Colonic mucosa (tissue), 4 donors: ENCODE measurements around the gene CHD3. TPM values are rescaled to one million over a fixed set of nuclear protein-coding genes. Genes with fewer than 3 reads are reported as not detected.

Experiments
- DNase-seq: peaks from one replicate; pipeline ENCODE4 v3.0.0-alpha.2; 2020
- H3K27ac ChIP-seq: fragments of 200-600 bp; one replicate; pipeline ENCODE4 v1.8.0; 2021
- H3K27me3 ChIP-seq: fragments of 200-600 bp; one replicate; pipeline ENCODE4 v1.8.0; 2021
- H3K36me3 ChIP-seq: fragments of 200-600 bp; one replicate; pipeline ENCODE4 v1.8.0; 2021
- H3K4me1 ChIP-seq: fragments of 200-600 bp; one replicate; pipeline ENCODE4 v1.8.0; 2021; ENCODE audit warnings: mild to moderate bottlenecking
- H3K4me3 ChIP-seq: fragments of 200-600 bp; one replicate; pipeline ENCODE4 v1.8.0; 2021
- H3K9ac ChIP-seq, 2 donors: one replicate each; pipeline ENCODE4 v1.7.0; 2013; ENCODE audit warnings: control low read depth in 2 of 2, low read depth in 2 of 2, low read length in 2 of 2
- H3K9me3 ChIP-seq: fragments of 200-600 bp; one replicate; pipeline ENCODE4 v1.8.0; 2021
- intact Hi-C: fragments of 100-400 bp; cut with DNase I; formaldehyde crosslinking; loops from one replicate; pipeline ENCODE4 v1.14.1; 2022
- total RNA-seq, 2 donors: library from RNA; stranded (reverse); fragmentation: NEBNext Ultra II Directional in 1 of 2; extraction: Animal tissue kit (Norgen Biotek cat#: 25700) in 1 of 2; gene quantifications; one replicate each; pipeline ENCODE4 v1.2.1, GENCODE V29; 2021
- TF ChIP-seq, protein P1 (sequence below): fragments of 200-600 bp; IDR thresholded peaks from one replicate; pipeline ENCODE4 v1.8.0; 2022; ENCODE audit warnings: antibody characterized with exemption, mild to moderate bottlenecking
- donor health status: healthy.
- donor health status: DM: no; HTN: no; CAD: no.
- donor health status: DM: no; HTN: no; CAD: no.

CHD3 gene
- total RNA-seq = 100 to 1,000 TPM in 1 of 2 donors, 10 to 100 TPM in 1; 56.3 to 108 TPM

DNA sequence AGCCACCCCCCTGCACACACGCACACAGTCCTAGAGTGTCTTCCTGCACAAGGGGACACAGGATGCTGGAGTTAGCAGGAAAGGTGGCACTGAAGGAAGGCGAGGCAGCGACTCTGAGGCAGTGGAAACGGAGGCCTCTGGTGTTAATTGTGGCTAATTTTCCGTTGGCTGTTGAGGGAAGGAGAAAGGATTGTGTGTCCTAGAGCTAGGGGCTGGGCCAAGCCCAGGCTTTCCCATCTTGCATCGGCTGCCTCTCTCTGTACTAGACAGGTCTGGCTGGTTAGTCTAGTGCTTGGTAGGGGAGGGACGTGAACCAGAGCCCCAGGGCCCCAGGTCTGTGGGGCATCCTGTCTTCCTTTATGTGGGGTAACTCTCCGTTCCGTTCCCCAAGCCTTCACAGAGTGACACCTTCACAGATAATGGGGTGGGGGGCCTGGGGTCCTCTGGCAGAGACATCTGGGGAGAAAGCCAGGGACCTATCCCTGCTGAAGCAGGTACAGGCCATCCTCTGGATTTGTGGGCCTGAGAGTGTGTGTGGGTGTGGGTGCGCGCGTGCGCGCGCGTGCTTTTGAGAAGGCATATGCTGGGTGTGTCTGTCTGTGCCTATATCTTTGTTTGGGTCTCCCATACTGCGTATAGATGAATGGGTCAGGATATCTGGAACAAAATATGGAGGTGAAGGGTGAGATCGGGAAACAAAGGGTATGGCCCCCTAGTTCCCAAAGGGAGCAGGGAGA, at the start of gene CHD3:
TSS of gene CHD3 (plus strand) at position 606 of the 737 bp plus-strand sequence. CDS start 212 bp downstream, outside the sequence.
- TF ChIP-seq, protein P1, sequence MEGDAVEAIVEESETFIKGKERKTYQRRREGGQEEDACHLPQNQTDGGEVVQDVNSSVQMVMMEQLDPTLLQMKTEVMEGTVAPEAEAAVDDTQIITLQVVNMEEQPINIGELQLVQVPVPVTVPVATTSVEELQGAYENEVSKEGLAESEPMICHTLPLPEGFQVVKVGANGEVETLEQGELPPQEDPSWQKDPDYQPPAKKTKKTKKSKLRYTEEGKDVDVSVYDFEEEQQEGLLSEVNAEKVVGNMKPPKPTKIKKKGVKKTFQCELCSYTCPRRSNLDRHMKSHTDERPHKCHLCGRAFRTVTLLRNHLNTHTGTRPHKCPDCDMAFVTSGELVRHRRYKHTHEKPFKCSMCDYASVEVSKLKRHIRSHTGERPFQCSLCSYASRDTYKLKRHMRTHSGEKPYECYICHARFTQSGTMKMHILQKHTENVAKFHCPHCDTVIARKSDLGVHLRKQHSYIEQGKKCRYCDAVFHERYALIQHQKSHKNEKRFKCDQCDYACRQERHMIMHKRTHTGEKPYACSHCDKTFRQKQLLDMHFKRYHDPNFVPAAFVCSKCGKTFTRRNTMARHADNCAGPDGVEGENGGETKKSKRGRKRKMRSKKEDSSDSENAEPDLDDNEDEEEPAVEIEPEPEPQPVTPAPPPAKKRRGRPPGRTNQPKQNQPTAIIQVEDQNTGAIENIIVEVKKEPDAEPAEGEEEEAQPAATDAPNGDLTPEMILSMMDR = no peak
- no peaks in the 10 kb centered on the region for H3K9me3 ChIP-seq
- peak within 1 kb of the TSS; percentile 86 for H3K4me3 ChIP-seq
- no peaks in the 10 kb centered on the region for H3K27me3 ChIP-seq
- intact Hi-C loops = no loop called here
- peaks cover 23% of the 10 kb centered on the region for H3K4me1 ChIP-seq
- H3K27ac ChIP-seq = peak within 1 kb of the TSS; percentile 99
- peak within 1 kb of the TSS; percentile 65 to 97 for H3K9ac ChIP-seq
- peak; percentile 65 for DNase-seq
- H3K36me3 ChIP-seq = peaks cover 12% of the 10 kb centered on the region

DNA sequence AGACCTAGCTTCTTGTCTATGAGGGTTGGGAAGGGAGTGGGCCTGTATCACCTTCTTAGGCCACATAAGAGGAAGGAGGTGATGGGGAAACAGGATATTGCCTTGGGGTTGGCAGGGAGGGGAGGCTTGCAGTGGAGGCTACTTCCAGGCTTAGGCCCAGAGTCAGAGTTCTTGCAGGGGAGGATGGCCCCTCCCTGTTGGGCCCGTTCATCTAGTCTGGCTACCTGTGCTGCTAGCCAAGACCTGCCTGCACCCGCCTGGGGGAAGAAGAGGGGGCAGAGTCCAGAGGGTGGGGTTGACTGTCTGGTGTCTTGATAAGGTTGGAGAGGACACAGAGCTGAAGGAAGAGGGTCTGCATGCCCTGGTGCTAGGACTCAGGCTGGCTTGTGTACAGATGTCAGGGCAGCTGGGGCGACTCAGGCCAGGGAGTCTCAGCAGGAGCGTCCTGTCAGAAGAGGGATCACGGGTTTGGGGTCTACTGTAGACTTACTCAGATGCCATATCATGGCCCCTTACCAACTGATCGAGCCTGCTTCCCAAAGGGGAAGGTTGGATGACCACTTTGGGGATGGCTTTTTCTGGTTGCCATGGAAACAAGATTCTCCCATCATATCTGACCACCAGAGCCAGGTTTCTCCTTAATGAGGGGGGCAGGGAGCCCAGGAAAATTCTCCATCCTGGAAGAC, 49.3 kb upstream of the CHD3 start:
- H3K27me3 ChIP-seq = no peaks in the 10 kb centered on the region
- peaks cover 38% of the 10 kb centered on the region for H3K4me1 ChIP-seq
- H3K27ac ChIP-seq = peak overlapping the region; percentile 77
- H3K36me3 ChIP-seq = no peaks in the 10 kb centered on the region
- no peak overlapping the region for H3K4me3 ChIP-seq
- intact Hi-C loops = no loop called here
- no peaks in the 10 kb centered on the region for H3K9me3 ChIP-seq
- peak overlapping the region; percentile 16 to 97 for H3K9ac ChIP-seq
- peak; percentile 93 for DNase-seq
- TF ChIP-seq, protein P1 = no peak

DNA sequence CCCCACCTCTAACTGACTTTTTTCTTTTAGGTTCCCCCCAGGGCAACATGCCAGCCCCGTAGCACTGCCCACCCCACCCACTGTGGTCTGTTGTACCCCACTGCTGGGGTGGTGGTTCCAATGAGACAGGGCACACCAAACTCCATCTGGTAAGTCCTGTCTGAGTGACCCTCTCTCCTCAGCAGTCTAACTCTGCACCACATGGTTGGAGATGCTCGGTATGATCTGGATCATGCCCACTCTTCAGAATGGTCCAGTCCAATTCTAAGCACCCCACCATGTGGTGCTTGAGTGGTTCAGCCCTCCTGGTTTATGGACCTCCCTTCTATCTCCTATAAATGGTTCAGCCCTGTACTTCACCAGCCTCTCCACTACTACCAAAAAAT, 48.7 kb upstream of the CHD3 start:
- H3K9ac ChIP-seq = peak overlapping the region in 1 of 2 donors; percentile 97
- H3K9me3 ChIP-seq = no peaks in the 10 kb centered on the region
- no peak for DNase-seq
- peaks cover 39% of the 10 kb centered on the region for H3K4me1 ChIP-seq
- H3K36me3 ChIP-seq = no peaks in the 10 kb centered on the region
- TF ChIP-seq, protein P1 = no peak
- H3K27ac ChIP-seq = peak overlapping the region; percentile 77
- intact Hi-C loops = no loop called here
- H3K27me3 ChIP-seq = no peaks in the 10 kb centered on the region
- no peak overlapping the region for H3K4me3 ChIP-seq

DNA sequence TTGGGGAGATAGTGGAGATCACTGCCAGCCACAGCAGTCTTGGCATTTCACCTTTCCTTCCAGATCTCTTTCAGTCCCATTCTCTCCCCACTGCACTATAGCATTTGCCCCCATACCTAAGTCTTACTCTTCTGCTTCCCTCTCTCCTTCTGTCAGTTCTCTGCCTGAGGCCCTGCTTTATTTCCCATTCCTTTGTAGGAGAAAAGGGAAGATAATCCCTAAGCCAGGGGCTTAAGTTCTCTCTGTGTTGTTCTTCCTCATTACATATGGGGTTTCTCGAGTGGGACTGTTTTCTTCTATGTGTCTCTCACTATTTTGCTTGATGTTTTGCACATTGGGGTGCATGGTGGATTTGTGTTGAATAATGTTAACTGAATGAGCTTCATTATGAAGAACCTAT, 48.1 kb upstream of the CHD3 start:
- DNase-seq = no peak
- Histone ChIP-seq H3K9ac (peak overlapping the region in 1 of 2 donors; percentile 97), H3K4me3 (no peak overlapping the region), H3K4me1 (peaks cover 44% of the 10 kb centered on the region), H3K9me3 (no peaks in the 10 kb centered on the region), H3K36me3 (no peaks in the 10 kb centered on the region), H3K27me3 (no peaks in the 10 kb centered on the region), H3K27ac (peak overlapping the region; percentile 77)
- TF ChIP-seq, protein P1 = no peak
- intact Hi-C loops = no loop called here

DNA sequence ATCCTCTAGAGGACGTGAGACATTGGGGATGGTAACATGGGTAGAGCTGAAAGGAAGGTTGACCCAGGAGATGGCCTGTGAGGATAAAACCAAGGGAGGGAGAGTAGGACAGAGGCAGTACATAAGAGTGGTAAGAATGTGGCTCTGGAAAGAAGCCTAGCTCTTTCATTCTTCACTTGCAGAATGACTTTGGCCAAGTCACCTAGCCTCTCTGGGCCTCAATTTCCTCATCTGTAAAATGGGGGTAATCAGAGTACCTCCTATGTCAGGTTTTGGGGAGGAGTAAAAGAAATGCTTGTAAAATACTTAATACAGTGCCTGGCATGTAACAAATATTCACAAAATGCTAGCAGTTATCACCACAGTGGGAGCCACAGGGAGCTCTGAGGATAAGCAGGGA, 47.7 kb upstream of the CHD3 start:
- Histone ChIP-seq H3K9ac (peak overlapping the region in 1 of 2 donors; percentile 97), H3K36me3 (no peaks in the 10 kb centered on the region), H3K4me3 (peak overlapping the region; percentile 76), H3K27ac (peak overlapping the region; percentile 93), H3K27me3 (no peaks in the 10 kb centered on the region), H3K4me1 (peaks cover 44% of the 10 kb centered on the region), H3K9me3 (no peaks in the 10 kb centered on the region)
- TF ChIP-seq, protein P1 = no peak
- intact Hi-C loops = no loop called here
- DNase-seq = no peak
